ENCODE measurements around the gene RELL2.

GRCh38 chr5:141628175-141628788 lies 8.5 kb upstream of the RELL2 start:
- TF ChIP-seq, protein P1, sequence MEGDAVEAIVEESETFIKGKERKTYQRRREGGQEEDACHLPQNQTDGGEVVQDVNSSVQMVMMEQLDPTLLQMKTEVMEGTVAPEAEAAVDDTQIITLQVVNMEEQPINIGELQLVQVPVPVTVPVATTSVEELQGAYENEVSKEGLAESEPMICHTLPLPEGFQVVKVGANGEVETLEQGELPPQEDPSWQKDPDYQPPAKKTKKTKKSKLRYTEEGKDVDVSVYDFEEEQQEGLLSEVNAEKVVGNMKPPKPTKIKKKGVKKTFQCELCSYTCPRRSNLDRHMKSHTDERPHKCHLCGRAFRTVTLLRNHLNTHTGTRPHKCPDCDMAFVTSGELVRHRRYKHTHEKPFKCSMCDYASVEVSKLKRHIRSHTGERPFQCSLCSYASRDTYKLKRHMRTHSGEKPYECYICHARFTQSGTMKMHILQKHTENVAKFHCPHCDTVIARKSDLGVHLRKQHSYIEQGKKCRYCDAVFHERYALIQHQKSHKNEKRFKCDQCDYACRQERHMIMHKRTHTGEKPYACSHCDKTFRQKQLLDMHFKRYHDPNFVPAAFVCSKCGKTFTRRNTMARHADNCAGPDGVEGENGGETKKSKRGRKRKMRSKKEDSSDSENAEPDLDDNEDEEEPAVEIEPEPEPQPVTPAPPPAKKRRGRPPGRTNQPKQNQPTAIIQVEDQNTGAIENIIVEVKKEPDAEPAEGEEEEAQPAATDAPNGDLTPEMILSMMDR (IDR thresholded peaks at IDR 0.05; ENCODE audit: insufficient read depth, low read length) = no peak
- no peak for TF ChIP-seq GABPA (IDR thresholded peaks at IDR 0.05; ENCODE audit: low read depth)
